22Rv1 (cell line): Measurements from ENCODE around the gene CD247.
A peak's percentile ranks its signal among the peaks of the same experiment; 100 is the strongest.

Source experiments
- H3K27ac ChIP-seq: fragments of 450-650 bp; 2 replicates; pipeline ENCODE4 v1.5.1; 2017
- ZFX ChIP-seq: fragments of 450-650 bp; IDR thresholded peaks from 2 replicates; pipeline ENCODE4 v1.6.1; 2017; ENCODE audit warnings: antibody characterized with exemption, borderline replicate concordance
- TF ChIP-seq, protein P1 (sequence below): fragments of 450-650 bp; IDR thresholded peaks from 2 replicates; pipeline ENCODE4 v1.5.1; 2017; ENCODE audit warnings: mild to moderate bottlenecking

Gene CD247

DNA sequence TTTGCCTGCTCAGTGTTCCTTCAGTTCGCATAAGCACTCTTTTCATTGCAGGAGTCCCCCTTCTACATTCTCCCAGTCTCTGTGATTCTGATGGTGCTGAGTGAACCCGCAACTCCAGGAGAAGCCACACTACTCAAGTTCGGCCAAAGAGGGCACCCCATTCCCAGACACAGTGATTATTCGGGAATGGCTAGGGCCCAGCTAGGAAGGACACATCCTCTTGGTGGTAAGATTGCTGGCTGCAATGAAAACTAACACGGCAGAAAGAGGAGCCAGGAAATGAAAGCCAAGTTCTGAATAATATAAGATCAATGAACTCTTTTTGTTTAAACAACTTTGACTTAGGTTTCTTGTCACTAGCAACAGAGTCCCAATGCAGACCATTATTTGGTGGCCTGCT lies 20.3 kb upstream of the CD247 start:
- TF ChIP-seq, protein P1, sequence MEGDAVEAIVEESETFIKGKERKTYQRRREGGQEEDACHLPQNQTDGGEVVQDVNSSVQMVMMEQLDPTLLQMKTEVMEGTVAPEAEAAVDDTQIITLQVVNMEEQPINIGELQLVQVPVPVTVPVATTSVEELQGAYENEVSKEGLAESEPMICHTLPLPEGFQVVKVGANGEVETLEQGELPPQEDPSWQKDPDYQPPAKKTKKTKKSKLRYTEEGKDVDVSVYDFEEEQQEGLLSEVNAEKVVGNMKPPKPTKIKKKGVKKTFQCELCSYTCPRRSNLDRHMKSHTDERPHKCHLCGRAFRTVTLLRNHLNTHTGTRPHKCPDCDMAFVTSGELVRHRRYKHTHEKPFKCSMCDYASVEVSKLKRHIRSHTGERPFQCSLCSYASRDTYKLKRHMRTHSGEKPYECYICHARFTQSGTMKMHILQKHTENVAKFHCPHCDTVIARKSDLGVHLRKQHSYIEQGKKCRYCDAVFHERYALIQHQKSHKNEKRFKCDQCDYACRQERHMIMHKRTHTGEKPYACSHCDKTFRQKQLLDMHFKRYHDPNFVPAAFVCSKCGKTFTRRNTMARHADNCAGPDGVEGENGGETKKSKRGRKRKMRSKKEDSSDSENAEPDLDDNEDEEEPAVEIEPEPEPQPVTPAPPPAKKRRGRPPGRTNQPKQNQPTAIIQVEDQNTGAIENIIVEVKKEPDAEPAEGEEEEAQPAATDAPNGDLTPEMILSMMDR, result no peak
- no peak for TF ChIP-seq ZFX
- H3K27ac ChIP-seq, result no peak overlapping the region

DNA sequence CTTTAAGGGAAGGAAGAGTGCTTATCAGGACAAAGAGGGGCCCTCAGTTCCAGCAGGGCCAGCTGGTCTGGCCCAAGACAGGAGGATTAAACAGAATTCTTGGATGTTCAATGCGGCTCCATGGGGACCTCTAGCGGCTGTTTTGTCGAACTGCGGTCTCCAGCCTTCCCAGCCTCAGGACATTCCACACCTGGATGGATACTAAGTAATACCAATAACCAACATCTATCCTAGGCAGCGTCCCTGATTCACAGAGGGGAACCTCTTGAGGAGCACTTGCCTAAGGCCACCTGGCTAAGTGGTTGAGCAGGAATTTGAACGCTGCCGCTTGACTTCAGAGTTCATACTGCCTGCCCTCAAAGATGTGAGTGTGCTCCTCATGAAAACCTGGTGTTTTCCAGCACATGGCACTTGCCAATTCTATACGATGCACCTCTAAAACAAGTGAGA lies 15.5 kb upstream of the CD247 start:
- H3K27ac ChIP-seq, result no peak overlapping the region
- TF ChIP-seq, protein P1, result peak; percentile 99
- no peak for TF ChIP-seq ZFX

DNA sequence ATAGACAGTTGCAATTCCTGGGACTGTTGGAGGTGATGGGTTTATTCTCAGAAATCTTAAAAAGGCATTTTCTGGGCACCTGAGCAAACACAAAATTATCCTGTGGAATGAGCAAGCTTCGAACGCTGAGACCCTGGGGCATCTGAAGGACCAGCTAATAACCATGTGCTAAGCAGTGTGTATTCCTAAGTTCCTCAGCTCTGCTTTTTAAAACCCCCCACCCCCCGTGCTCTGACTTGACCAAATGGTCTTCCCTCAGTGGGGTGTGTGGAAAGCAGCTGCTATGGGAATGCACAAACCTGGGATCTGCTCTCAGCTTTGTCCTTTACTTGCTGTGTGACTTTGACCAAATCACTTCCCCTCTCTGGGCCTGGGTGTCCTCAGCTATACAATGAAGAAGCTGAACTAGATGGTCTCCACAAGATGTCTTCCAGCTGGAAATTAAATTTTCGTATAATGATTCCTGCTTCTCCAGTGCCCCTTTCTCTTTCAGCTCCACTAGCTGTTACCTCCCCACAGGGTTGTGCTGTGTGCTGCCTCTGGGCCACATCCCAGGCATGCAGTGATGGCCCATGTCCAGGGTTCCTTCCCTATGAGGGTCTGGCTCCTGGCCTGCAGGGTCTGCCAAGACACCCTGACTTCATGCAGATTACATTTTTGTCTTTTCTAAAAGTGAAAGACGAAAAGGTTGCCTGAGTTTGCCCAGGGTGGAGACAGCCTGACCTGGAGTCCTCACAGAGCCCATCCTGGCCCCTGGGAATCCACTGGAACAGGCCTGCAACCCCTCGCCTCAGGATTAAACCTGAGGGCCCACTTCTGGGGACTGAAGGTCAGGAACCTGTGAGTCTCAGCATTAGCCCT lies 14.9 kb upstream of the CD247 start:
- no peak for TF ChIP-seq ZFX
- TF ChIP-seq, protein P1, result no peak
- no peak overlapping the region for H3K27ac ChIP-seq

DNA sequence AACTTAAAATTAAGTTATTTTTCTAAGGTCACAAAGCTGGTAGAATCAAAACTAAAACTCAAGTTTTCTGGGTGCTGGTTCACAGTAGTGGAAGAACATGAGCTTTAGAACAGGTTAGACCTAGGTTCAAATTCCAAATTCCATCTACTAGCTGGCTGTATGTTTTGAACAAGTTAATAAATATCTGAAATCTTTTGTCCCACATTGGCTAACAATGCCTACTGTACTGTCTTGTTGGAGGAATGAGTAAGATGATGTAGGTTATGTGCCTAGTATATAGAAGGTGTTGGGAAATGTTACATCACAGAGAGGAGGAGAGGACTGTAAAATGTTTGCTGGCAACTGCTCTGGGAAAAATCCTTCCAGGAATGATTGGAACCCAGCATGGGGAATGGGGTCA lies 14.0 kb upstream of the CD247 start:
- H3K27ac ChIP-seq, result no peak overlapping the region
- TF ChIP-seq, protein P1, result no peak
- no peak for TF ChIP-seq ZFX

DNA sequence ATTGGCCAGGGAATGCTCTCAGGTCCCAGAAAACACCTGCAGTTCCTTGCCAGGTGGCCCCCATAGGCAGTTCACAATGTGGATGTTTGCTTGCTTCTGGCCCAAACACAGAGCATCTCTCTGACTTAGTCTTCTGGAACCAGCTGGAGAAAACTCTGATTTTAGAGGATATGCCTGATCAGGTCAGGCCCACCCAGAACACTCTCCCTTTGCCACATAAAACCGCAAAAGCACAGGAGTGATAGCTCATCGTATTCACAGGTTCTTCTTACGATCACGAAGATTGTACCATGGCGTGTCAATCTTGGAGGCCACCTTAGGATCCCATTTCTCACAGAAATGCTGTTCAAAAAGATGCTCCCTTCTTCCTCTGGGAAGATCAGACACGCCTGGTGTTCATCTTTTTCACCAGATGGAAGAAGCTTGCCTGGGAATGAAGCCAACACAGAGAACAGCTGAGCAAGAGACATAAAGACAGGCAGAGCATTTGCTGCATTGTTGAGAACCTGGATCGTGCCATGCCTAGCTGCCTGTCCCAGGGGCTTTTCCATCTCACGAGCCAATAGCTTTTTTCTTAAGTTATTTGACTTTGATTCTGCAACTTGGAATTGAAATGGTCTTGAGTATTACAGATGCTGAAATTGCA lies 11.6 kb upstream of the CD247 start:
- no peak overlapping the region for H3K27ac ChIP-seq
- TF ChIP-seq, protein P1, result no peak
- TF ChIP-seq ZFX, result no peak

DNA sequence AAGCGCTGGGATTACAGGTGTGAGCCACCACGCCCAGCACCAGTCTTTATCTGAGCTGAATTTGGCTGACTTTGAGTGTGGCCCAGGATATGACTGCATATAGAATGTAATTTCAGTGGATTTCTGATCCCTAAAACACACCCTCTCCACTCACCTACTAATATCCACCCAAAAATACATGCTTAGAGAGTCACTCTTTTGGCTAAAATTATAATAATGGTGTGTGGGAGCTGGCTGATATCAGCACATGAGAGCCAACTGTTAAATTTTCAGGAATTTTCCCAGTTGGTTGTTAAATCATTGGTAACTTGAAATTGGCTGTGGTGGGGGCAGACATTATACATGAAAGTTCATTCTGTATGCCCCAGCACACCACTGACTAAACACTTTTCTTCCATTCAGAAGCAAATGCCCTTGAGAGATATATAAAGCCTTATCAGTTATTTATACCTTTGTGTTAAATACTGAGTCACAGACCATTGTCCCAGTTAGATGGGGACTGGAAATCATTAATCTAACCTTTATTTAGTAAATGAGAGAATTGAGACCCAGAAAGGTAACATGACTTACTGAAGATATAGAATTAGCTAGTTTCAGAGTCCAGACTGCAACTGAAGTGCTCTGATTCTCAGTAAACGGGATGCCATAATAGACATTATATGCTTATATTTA lies 9.9 kb upstream of the CD247 start:
- TF ChIP-seq ZFX, result no peak
- TF ChIP-seq, protein P1, result no peak
- no peak overlapping the region for H3K27ac ChIP-seq
